Testis (tissue), 2 donors: ENCODE results near the gene PEX13.

Experiments used
- CTCF ChIP-seq, 3 experiments: fragments of 450-650 bp in 2 of 3; fragments of 200-600 bp in 1 of 3; sonication (generic) in 1 of 3; IDR thresholded peaks; one replicate each; pipeline ENCODE4 v1.5.1; 2016 to 2019; ENCODE audit warnings: antibody characterized with exemption in 3 of 3, mild to moderate bottlenecking in 2 of 3, moderate library complexity in 1 of 3
- POLR2A ChIP-seq: fragments of 450-650 bp; IDR thresholded peaks from one replicate; pipeline ENCODE4 v1.6.1; 2017; ENCODE audit warnings: antibody characterized with exemption, mild to moderate bottlenecking, moderate library complexity

- TF ChIP-seq CTCF (IDR thresholded peaks at IDR 0.05) (peak; percentile 32 to 56 (median 41)), POLR2A (no peak)
Observed at GRCh38 chr2:60998628-60999545, 18.6 kb upstream of the PEX13 start.
